Activated CD8-positive, alpha-beta T cell treated with anti-CD3 and anti-CD28 coated beads for 36 hours (primary cell): ENCODE measurements around the gene FAM3A. TPM values are rescaled to one million over a fixed set of nuclear protein-coding genes. Genes with fewer than 3 reads are reported as not detected.
A peak's percentile ranks its signal among the peaks of the same experiment; 100 is the strongest.

Source experiments
- ATAC-seq: fragments of 200-7000 bp; cut with Tn5 transposase; one replicate; pipeline ENCODE4 v1.10.0; 2021; ENCODE audit warnings: mild to moderate bottlenecking, moderate library complexity
- CTCF ChIA-PET: fragments of 350-600 bp; sonication (Branson Sonifier 250); formaldehyde crosslinking; loops from one replicate; lab custom pipeline; 2021; ENCODE audit warnings: antibody characterized with exemption; lab: Charles Lee
- POLR2A ChIA-PET: fragments of 350-600 bp; sonication (Branson Sonifier 250); formaldehyde crosslinking; loops from one replicate; lab custom pipeline; 2021; ENCODE audit warnings: antibody characterized with exemption; lab: Charles Lee
- DNase-seq: peaks from one replicate; pipeline ENCODE4 v3.0.0-alpha.2; 2020
- H3K27ac Mint-ChIP-seq: one replicate; pipeline ENCODE4 v1.8.0; 2021; ENCODE audit warnings: mild to moderate bottlenecking, mixed read lengths
- H3K27me3 Mint-ChIP-seq: one replicate; pipeline ENCODE4 v1.8.0; 2021; ENCODE audit warnings: mixed read lengths
- H3K36me3 Mint-ChIP-seq: one replicate; pipeline ENCODE4 v1.8.0; 2021; ENCODE audit warnings: low read depth, mixed read lengths
- H3K4me1 Mint-ChIP-seq: one replicate; pipeline ENCODE4 v1.8.0; 2021; ENCODE audit warnings: low read depth, mixed read lengths
- H3K4me3 Mint-ChIP-seq: one replicate; pipeline ENCODE4 v1.8.0; 2021; ENCODE audit warnings: mild to moderate bottlenecking, moderate library complexity, mixed read lengths
- H3K9me3 Mint-ChIP-seq: one replicate; pipeline ENCODE4 v1.8.0; 2021; ENCODE audit warnings: mixed read lengths
- CTCF ChIP-seq: fragments of 200-600 bp; IDR thresholded peaks from one replicate; pipeline ENCODE4 v1.8.0; 2022; ENCODE audit warnings: antibody characterized with exemption, mild to moderate bottlenecking
- intact Hi-C: fragments of 100-400 bp; cut with micrococcal nuclease; formaldehyde crosslinking; loops from one replicate; pipeline ENCODE4 v1.10.0; 2022
- total RNA-seq, 2 experiments: library from RNA; stranded (reverse); gene quantifications; one replicate each; pipeline ENCODE4 v1.2.3, GENCODE V29; 2021

Gene FAM3A
- total RNA-seq, 2 experiments from 2014 or later: 27.9 to 31.9 TPM

- Mint-ChIP-seq H3K36me3 (no peaks in the 10 kb centered on the region), H3K4me1 (peaks cover 4% of the 10 kb centered on the region), H3K9me3 (no peaks in the 10 kb centered on the region), H3K27me3 (no peaks in the 10 kb centered on the region), H3K27ac (no peak overlapping the region), H3K4me3 (no peak overlapping the region)
- DNase-seq (no peak), ATAC-seq (no peak)
- no peak for TF ChIP-seq CTCF
- ChIA-PET CTCF (no interaction called here), POLR2A (interaction anchor here (0.9 kb wide), 1 partner anchor 18 kb away, joined by 3 read pairs; no protein-coding TSS in a partner anchor)
- intact Hi-C loops: no loop called here
Measured at GRCh38 chrX:154495472-154495922, 20.5 kb downstream of the FAM3A start.

- no peak overlapping the region for H3K4me3 Mint-ChIP-seq
- ChIA-PET POLR2A (interaction anchor here (0.9 kb wide), 1 partner anchor 18 kb away, joined by 3 read pairs; no protein-coding TSS in a partner anchor), CTCF (no interaction called here)
- H3K27me3 Mint-ChIP-seq: no peaks in the 10 kb centered on the region
- H3K27ac Mint-ChIP-seq: no peak overlapping the region
- no peaks in the 10 kb centered on the region for H3K9me3 Mint-ChIP-seq
- H3K36me3 Mint-ChIP-seq: no peaks in the 10 kb centered on the region
- DNase-seq (no peak), ATAC-seq (no peak)
- TF ChIP-seq CTCF: no peak
- H3K4me1 Mint-ChIP-seq: peaks cover 4% of the 10 kb centered on the region
- intact Hi-C loops: no loop called here
Measured at GRCh38 chrX:154494715-154495114, 21.3 kb downstream of the FAM3A start.

GRCh38 chrX:154490414-154491083 is 25.5 kb downstream of the FAM3A start, which contains the start of gene SLC10A3:
Gene SLC10A3, minus strand, starts transcription at chrX:154490629. Its CDS starts 1,689 bp downstream, at chrX:154488940.
- peaks cover 19% of the 10 kb centered on the region for H3K4me1 Mint-ChIP-seq
- ATAC-seq (peak; percentile 87), DNase-seq (peak; percentile 91)
- peak within 1 kb of the TSS; percentile 89 for H3K4me3 Mint-ChIP-seq
- ChIA-PET CTCF (interaction anchor here (0.5 to 2.0 kb wide), 8 partner anchors 9 to 117 kb away, joined by 3 to 6 read pairs (median 3); no protein-coding TSS in a partner anchor), POLR2A (interaction anchor here (0.7 to 1.6 kb wide), 8 partner anchors 9 to 420 kb away, joined by 3 to 6 read pairs (median 4); no protein-coding TSS in a partner anchor)
- no peaks in the 10 kb centered on the region for H3K27me3 Mint-ChIP-seq
- intact Hi-C loops: loop anchor here (2.0 kb wide), 1 partner anchor 44 kb away; no protein-coding TSS in a partner anchor
- H3K27ac Mint-ChIP-seq: peak within 1 kb of the TSS; percentile 90
- peaks cover 7% of the 10 kb centered on the region for H3K36me3 Mint-ChIP-seq
- no peak for TF ChIP-seq CTCF
- H3K9me3 Mint-ChIP-seq: no peaks in the 10 kb centered on the region

GRCh38 chrX:154490021-154490413 is 26.0 kb downstream of the FAM3A start:
- CTCF ChIA-PET: interaction anchor here (0.5 to 2.0 kb wide), 9 partner anchors 9 to 116 kb away, joined by 3 to 6 read pairs (median 3); no protein-coding TSS in a partner anchor

More at GRCh38 chrX:154490021-154490413, 26.0 kb downstream of the FAM3A start:
- Mint-ChIP-seq H3K27ac (peak overlapping the region; percentile 90), H3K27me3 (no peaks in the 10 kb centered on the region), H3K9me3 (no peaks in the 10 kb centered on the region), H3K36me3 (peaks cover 11% of the 10 kb centered on the region), H3K4me1 (peaks cover 19% of the 10 kb centered on the region), H3K4me3 (peak overlapping the region; percentile 89)
- POLR2A ChIA-PET: interaction anchor here (0.7 to 2.6 kb wide), 9 partner anchors 9 to 420 kb away, joined by 3 to 16 read pairs (median 4); partner anchors contain the start of gene RPL10
- intact Hi-C loops: loop anchor here (2.0 kb wide), 1 partner anchor 45 kb away; no protein-coding TSS in a partner anchor
- peak; percentile 31 for ATAC-seq
- no peak for TF ChIP-seq CTCF
- DNase-seq: peak; percentile 50
